AG08395 (cell line): ENCODE results near the gene APRT.
A peak's percentile ranks its signal among the peaks of the same experiment; 100 is the strongest.
"Not testable (repeated sequence)": the region's sequence is repeated elsewhere in the genome, so short reads cannot be mapped to it uniquely, and the experiment has no call there.

Experiments used
- DNase-seq: peaks from one replicate; pipeline ENCODE4 v3.0.0; 2012; ENCODE audit warnings: mixed read lengths, low spot score

The APRT gene

DNA sequence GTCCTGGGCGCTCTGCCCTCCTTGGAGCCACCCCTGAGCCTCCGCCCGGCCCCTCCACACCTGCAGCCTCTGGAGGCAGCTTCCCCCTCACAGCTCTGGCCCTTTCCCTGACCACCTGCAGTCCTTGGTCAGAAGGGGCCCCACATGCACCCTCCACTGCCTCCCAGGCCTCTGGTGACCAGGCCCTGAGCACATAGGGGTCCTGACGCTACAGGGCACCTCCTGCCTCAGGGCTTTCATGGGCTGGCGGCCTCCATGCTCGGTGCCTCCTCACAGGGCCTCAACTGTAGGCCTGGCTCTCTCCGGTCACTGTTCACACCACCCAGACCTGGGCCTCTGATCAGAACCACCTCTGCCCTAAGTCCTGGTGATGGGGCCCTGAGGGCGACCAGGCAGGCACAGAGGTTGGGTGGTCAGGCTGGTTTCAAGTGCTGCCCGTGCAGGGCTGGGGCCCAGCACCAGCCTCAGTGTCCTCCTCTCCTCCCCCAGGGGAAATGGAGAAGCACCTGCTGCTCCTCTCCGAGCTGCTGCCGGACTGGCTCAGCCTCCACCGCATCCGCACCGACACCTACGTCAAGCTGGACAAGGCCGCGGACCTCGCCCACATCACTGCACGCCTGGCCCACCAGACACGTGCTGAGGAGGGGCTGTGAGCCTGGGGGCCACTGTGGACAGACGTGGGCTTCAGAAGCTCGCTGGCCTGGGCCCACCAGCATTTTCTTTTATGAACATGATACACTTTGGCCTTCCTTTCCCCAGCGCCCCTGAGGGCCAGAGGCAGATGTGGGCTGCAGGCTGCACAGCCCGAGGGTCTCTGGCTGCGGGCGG is 3.9 kb downstream of the APRT start:
- no peak for DNase-seq

- no peak for DNase-seq
Observed at GRCh38 chr16:88807142-88807625, 4.5 kb downstream of the APRT start.

- DNase-seq = no peak
Observed at GRCh38 chr16:88806491-88807111, 5.1 kb downstream of the APRT start.

DNA sequence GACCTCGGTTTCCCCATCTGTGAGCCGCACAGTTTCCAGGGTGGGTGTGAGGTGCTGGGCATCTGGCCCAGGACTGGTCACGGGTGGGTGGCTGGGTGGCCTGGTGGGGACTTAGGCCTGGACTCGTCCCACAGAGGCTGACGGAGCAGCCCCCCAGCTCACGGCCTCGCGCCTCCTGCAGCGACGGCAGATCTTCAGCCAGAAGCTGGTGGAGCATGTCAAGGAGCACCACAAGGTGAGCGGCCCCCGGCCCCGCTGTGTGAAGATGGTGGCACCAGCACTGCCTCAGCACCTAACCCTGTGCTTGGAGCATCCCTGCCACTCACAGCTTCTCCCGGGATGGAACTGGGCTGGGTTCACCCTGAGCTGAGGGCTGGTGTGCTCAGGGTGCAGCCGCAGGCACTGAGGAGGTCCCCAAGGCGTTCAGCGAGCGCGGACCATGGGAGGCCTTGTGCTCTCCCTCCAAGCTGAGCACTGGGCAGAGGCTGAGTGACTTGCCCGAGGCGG is 5.8 kb downstream of the APRT start:
- no peak for DNase-seq

GRCh38 chr16:88805340-88805715 is 6.4 kb downstream of the APRT start:
- DNase-seq = no peak

DNA sequence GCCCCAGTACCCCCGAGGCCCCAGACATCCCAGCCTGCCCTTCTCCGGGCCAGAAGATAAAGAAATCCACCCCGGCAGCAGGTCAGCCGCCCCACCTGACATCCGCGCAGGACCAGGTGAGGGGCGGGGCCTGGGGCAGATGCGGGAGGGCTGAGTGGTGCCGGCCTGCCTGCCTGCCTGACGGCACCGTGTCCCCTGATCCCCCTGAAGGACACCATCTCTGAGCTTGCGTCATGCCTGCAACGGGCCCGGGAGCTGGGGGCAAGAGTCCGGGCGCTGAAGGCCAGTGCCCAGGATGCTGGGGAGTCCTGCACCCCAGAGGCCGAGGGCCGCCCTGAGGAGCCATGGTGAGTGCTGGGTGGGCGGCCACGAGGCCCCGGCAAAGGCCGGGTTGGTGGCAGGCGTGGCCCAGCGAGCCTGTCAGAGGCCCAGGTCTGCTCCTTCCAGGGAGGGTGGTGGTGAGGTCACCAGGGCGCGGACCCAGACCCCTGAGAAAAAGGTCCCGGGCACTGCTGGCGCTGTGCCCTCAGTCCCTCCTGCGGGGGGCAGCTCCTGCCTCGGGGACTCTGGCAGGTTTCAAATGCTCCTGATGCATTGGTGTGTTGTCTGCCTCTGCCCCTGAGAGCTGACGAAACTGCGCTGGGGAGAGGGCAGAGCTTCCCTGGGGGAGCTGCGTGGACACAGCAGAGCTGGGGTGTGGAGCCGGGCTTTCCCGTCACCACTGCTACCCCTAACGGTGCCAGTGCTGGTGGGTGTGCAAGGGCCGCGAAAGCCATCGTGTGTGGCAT is 7.0 kb downstream of the APRT start:
- no peak for DNase-seq

DNA sequence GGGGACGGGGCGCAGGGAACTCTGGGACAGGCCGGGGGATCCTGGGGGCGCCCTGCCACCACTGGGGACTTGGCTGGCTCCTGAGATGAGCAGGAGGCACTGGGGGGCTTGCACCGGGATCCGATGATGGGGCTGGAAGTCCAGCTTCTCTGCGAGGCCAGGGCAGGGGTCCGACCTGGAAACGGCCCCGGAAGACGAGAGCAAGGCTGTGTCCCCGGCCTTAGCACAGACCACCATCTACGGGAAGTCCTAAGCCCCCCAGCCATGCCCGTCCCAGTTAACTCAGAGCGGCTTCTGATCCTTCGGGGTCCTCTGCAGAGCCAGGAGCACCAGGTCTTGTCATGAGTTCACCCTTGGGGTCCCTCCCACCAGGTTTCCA is 7.6 kb downstream of the APRT start:
- DNase-seq = no peak

- peak; percentile 100 for DNase-seq
Observed at GRCh38 chr16:88803264-88803987, 8.3 kb downstream of the APRT start, which contains the start of gene CDT1. TSS of gene CDT1 (plus strand) at chr16:88803789. CDS start at chr16:88803832, 43 bp downstream.

GRCh38 chr16:88800277-88800592 is 11.5 kb downstream of the APRT start:
- DNase-seq = no peak

GRCh38 chr16:88799569-88800276 is 12.0 kb downstream of the APRT start:
- no peak for DNase-seq

- DNase-seq = no peak
Observed at GRCh38 chr16:88798772-88799455, 12.8 kb downstream of the APRT start.

- DNase-seq = no peak
Observed at GRCh38 chr16:88798073-88798472, 13.7 kb downstream of the APRT start.

- DNase-seq = no peak
Observed at GRCh38 chr16:88796278-88796677, 15.4 kb downstream of the APRT start.

DNA sequence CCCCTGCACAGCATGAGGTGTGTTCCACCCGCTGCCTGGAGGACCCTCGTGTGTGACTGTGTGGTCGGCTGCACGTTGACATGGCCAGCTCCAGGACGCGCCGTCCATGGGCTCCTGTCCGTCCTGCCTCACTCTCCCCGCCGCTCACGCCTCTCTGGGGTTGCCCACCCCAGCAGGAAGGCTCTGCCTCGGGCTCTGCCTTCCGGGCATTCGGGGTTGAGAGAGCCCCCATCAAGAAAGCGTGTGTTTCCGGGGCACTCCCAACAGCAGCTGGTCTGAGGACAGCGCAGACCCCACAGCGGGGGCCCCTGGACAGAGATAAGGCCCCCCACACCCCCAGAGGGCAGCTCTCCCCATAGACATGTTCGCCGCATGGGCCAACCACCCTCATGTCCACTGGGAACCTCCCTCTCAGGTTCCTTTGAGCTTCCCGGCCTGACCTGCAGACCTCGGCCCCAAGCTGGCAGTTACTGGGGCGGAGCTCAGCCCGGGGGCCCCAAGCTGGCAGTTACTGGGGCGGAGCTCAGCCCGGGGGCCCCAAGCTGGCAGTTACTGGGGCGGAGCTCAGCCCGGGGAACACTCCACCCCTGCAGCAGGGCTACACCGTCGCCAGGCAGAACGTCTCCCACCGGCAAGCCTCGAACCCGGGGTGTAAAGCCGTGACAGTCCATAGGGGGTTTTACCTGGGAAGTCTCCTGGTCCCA is 18.3 kb downstream of the APRT start:
- no peak for DNase-seq

DNA sequence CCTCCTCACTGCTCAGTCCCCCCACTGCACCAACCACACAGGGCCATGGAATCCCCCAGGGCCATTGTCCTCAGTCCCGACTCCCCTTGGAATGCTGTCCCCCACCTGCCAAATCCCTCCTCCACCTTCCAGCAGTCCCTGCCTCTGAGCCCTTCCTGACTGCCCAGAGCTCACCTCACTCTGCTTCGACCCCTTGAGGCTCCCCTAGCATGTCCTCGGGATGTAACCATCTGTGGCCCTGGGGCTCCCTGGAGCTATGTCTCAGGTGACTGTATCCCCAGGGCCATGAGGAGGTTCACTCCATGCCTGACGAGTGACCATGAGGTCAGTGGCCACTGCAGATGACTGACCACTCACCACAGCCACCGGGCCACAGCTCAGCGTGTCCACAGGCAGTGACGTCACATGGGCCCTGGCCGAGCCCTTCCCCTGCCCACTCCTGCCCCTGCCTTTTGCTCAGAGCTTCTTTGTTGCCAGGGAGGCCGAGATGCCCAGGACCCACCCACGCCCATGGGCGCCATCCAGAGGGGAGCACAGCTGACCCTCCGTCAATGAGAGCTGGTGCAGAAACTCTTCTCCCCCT is 19.0 kb downstream of the APRT start:
- DNase-seq = no peak

DNA sequence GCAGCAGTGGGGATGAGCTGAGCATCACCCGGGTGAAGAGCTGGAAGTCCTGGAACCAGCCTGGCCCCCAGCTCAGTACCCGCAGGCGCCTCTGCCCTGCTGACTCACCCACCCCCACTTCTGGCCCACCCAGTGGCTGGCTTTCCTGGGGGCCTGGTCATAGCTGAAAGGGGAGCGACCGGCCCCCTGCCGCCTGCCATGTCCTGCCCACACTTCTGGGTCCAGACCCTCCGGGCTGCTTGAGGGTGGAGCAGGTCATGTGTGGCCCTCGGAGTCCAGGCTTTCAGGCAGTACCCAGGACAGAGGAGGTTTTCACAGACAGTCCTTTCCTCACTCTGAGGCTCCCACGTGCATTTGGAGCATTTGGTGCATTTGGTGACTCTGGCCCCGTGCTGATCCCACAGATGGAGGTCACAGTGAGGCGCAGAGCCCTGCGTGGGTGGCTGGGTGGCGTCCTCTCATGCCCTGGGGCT is 19.6 kb downstream of the APRT start:
- DNase-seq = no peak

GRCh38 chr16:88790312-88791211 is 21.2 kb downstream of the APRT start:
- DNase-seq = peak; percentile 31

DNA sequence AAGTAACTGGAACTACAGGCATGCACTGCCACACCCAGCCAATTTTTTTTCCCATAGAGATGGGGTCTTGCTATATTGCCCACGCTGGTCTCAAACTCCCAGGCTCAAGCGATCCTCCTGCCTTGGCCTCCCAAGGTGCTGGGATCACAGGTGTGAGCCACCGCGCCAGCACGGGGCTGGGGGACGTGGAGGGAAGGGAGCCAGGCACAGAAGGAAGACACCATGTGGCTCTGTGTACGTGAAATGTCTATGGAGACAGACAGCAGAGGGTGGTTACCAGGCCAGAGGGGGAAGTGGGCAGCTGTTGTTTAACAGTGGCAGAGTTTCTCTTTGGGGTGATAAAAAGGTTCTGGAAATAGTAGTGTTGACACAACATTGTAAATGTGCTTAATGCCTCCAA is 22.1 kb downstream of the APRT start:
- no peak for DNase-seq

- not testable (repeated sequence) for DNase-seq
Observed at GRCh38 chr16:88788749-88789148, 23.0 kb downstream of the APRT start.
